ENCODE data around the gene SLC15A5. TPM values are rescaled to one million over a fixed set of nuclear protein-coding genes. Genes with fewer than 3 reads are reported as not detected.

The SLC15A5 gene
- total RNA-seq, 4 donors from 2014 or later, result not detected

DNA sequence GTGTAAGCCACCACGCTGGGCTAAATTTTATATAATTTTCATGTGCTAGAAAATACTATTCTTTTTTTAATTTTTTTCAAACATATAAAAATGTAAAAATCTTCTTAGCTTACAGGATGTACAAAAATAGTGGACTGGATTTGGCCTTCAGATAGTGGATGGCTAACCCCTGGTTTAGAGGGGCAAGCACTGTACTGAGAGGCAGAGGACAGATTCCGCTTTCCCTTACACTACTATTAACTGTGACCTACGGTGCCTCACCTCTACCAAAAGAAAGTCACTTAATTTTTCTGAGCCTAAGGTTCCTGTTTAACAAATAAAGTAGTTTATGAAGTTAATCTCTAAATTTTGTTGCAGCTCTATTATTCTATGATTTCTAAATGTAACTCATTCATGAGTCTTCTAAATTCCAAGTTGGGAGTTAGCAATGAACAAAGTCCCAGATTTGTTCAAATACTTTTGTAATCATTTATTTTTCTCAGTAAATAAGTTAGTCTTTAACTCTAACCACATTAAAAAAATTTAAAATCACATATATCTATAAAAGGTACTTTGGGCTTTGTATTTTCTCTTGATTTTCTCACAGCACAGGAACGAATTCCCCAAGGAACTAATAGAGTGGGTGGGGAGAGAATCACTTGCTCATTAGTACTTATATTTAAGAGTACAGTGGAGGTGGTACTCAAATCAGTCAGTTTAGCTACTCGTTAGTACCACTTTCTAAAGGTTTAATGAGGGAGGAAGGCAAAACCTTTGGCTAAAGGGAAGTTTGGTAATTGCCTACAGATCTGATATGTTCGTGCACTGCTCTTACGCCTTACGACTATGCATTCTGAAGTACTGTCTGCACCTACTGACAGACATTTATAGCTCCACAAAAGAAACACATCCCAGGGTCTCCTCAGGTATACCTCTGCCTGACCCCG lies 33.7 kb downstream of the SLC15A5 start:
- intact Hi-C loops (cut with DNase I), result no loop called here
- no peak for TF ChIP-seq POLR2AphosphoS5 (IDR thresholded peaks at IDR 0.05)
- TF ChIP-seq, protein P1, sequence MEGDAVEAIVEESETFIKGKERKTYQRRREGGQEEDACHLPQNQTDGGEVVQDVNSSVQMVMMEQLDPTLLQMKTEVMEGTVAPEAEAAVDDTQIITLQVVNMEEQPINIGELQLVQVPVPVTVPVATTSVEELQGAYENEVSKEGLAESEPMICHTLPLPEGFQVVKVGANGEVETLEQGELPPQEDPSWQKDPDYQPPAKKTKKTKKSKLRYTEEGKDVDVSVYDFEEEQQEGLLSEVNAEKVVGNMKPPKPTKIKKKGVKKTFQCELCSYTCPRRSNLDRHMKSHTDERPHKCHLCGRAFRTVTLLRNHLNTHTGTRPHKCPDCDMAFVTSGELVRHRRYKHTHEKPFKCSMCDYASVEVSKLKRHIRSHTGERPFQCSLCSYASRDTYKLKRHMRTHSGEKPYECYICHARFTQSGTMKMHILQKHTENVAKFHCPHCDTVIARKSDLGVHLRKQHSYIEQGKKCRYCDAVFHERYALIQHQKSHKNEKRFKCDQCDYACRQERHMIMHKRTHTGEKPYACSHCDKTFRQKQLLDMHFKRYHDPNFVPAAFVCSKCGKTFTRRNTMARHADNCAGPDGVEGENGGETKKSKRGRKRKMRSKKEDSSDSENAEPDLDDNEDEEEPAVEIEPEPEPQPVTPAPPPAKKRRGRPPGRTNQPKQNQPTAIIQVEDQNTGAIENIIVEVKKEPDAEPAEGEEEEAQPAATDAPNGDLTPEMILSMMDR (IDR thresholded peaks at IDR 0.05), result no peak
- TF ChIP-seq EP300 (IDR thresholded peaks at IDR 0.05), result no peak
- no peak for TF ChIP-seq POLR2A (IDR thresholded peaks at IDR 0.05; ENCODE audit: low read depth)
- no peaks in the 10 kb centered on the region for H3K4me1 ChIP-seq
- H3K27ac ChIP-seq (replicated peaks in 1 of 4), result no peak overlapping the region
- H3K36me3 ChIP-seq, result no peaks in the 10 kb centered on the region
- 89% methylated on average over 9 of the region's 9 CpGs for WGBS
- no peak overlapping the region for H3K4me3 ChIP-seq
- DNase-seq (ENCODE audit: extremely low spot score), result no peak
- no peaks in the 10 kb centered on the region for H3K27me3 ChIP-seq
- no peaks in the 10 kb centered on the region for H3K9me3 ChIP-seq

DNA sequence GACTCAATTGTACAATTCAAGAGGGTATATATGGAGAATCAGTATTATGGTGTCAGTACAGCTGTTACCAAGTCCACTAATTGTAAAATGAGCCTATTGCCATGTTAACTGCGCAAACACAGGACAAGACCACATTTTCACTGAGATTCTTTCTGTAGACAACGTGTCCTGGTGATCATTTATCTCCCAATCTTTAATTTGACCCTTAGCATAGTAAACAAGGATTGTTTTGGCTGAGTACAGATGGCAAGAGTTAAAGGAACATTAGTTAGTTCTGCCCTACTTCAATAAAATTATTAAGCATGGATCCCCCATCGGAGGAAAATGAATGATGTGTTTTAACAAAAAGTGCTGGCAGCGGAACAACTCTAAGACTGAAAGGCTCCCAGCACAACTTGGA lies 36.1 kb downstream of the SLC15A5 start:
- WGBS, result 82% methylated on average over 4 of the region's 4 CpGs

DNA sequence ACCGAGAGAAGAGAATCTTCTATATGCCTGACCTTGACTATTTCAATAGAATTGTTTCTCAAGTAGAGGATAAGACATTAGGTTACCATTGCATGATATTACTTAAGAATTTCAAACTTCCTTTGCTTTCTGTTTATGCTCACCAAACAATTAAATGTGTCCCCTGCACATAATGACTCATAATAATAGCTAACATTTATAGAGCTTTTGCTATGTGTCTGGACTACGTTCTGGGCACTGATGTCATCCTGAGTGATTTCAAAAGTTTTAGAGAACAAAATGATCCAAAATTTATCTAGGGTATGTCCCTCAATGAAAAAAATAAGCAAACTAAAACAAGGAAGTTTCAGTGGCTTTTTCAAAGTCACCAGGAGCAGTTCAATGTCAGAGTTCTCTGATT lies 38.8 kb downstream of the SLC15A5 start:
- whole genome bisulfite sequencing, result 52% methylated on average over 2 of the region's 2 CpGs
- Histone ChIP-seq H3K9me3 (no peaks in the 10 kb centered on the region), H3K4me3 (no peak overlapping the region), H3K27me3 (no peaks in the 10 kb centered on the region), H3K4me1 (no peaks in the 10 kb centered on the region), H3K36me3 (no peaks in the 10 kb centered on the region), H3K27ac (replicated peaks in 1 of 4) (no peak overlapping the region)
- TF ChIP-seq POLR2AphosphoS5 (IDR thresholded peaks at IDR 0.05), result peak in 1 of 2 donors; percentile 52
- TF ChIP-seq, protein P1 (IDR thresholded peaks at IDR 0.05), result no peak
- no peak for DNase-seq (ENCODE audit: extremely low spot score)
- intact Hi-C loops (cut with DNase I), result no loop called here

More for the DNA sequence above, 36.1 kb downstream of the SLC15A5 start:
- Histone ChIP-seq H3K4me1 (no peaks in the 10 kb centered on the region), H3K4me3 (no peak overlapping the region), H3K27ac (replicated peaks in 1 of 4) (no peak overlapping the region), H3K9me3 (no peaks in the 10 kb centered on the region), H3K27me3 (no peaks in the 10 kb centered on the region), H3K36me3 (no peaks in the 10 kb centered on the region)
- intact Hi-C loops (cut with DNase I), result no loop called here
- no peak for DNase-seq (ENCODE audit: extremely low spot score)
- no peak for TF ChIP-seq POLR2A (IDR thresholded peaks at IDR 0.05; ENCODE audit: low read depth)
- no peak for TF ChIP-seq EP300 (IDR thresholded peaks at IDR 0.05)
- no peak for TF ChIP-seq POLR2AphosphoS5 (IDR thresholded peaks at IDR 0.05)
- TF ChIP-seq, protein P1 (IDR thresholded peaks at IDR 0.05), result no peak

DNA sequence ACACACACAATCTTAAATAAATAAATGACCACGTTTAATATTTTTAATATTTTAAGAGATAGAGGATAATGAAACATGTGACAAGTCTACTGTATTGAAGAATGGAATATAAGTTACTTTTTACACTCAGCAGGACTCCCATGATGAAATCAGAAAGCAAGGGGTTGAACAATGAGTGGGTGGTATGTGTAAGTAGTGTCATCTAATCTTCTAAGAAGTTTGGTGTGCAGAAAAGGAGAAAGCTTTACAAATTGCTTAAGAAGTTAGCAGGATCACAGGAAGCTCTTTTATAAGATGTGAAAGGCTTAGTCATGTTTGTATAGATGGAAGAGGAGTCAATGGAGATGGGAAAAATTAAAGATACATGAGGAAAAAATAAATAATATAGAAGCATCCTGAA lies 47.8 kb downstream of the SLC15A5 start:
- Histone ChIP-seq H3K4me3 (no peak overlapping the region), H3K27ac (replicated peaks in 1 of 4) (no peak overlapping the region), H3K4me1 (no peaks in the 10 kb centered on the region), H3K27me3 (no peaks in the 10 kb centered on the region), H3K9me3 (peaks cover 0 to 14% (median 4%) of the 10 kb centered on the region in 4 donors), H3K36me3 (no peaks in the 10 kb centered on the region)
- WGBS, result 62% methylated on average over 1 of the region's 1 CpG
- no peak for TF ChIP-seq POLR2A (IDR thresholded peaks at IDR 0.05; ENCODE audit: low read depth)
- TF ChIP-seq, protein P1 (IDR thresholded peaks at IDR 0.05), result no peak
- TF ChIP-seq EP300 (IDR thresholded peaks at IDR 0.05), result no peak
- TF ChIP-seq POLR2AphosphoS5 (IDR thresholded peaks at IDR 0.05), result no peak
- intact Hi-C loops (cut with DNase I), result no loop called here
- no peak for DNase-seq (ENCODE audit: extremely low spot score)
